ENCODE measurements around the gene ADCY4. TPM values are rescaled to one million over a fixed set of nuclear protein-coding genes. Genes with fewer than 3 reads are reported as not detected.
A peak's percentile ranks its signal among the peaks of the same experiment; 100 is the strongest.

ADCY4 gene
- total and polyA plus RNA-seq, 2 of the 13 experiments (the other 11 are each of a cell fraction or from before 2014, with no cell fraction given) = 0.03 TPM; not detected in 1

DNA sequence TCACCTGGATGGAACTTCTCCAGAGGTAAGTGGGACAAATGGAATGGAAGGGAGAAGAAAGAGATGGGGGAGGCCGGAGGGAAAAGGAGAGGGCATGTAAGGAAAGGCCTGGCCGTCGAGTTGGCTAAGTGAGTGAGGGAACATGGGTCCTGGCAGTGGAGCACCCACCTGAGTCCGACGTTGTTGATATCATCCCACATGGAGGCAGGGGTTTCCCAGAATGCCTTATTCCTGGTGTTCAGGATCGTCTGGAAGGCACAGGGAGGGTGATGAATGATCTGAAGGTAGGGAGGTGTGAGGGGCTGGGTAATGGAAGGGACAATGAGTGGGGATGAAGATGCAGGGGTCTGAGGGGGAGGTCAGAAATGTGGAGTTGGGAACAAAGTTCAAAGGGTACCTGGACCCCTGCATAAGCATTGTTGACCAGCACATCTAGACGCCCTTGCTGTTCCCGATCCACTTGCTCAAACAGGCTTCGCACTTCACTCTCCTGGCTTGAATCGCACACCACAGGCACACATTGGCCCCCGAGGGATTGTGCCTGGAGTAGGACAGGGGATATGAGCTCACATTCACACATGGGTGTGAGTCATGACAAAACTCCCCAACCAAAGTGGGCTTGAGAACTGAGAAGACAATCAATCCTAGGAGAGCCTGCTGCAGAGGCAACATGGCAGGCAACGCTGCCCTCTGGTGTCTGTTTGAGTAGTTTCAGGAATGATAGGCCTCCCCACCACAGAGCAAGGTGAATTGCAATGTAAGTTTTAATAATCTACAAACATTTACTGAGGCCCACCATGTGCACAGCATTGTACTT is 38.3 kb downstream of the ADCY4 start (continued):
- TF ChIP-seq, protein P1, sequence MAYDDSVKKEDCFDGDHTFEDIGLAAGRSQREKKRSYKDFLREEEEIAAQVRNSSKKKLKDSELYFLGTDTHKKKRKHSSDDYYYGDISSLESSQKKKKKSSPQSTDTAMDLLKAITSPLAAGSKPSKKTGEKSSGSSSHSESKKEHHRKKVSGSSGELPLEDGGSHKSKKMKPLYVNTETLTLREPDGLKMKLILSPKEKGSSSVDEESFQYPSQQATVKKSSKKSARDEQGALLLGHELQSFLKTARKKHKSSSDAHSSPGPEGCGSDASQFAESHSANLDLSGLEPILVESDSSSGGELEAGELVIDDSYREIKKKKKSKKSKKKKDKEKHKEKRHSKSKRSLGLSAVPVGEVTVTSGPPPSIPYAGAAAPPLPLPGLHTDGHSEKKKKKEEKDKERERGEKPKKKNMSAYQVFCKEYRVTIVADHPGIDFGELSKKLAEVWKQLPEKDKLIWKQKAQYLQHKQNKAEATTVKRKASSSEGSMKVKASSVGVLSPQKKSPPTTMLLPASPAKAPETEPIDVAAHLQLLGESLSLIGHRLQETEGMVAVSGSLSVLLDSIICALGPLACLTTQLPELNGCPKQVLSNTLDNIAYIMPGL (CRISPR knock-in tag; IDR thresholded peaks at IDR 0.05; ENCODE audit: borderline replicate concordance in 1 of 2, low read depth in 1 of 2) = peak; percentile 68 to 90
- TF ChIP-seq ZNF792 (CRISPR knock-in tag; IDR thresholded peaks at IDR 0.05) (peak; percentile 73; the same call in 1 of the 2 replicates), RXRA (CRISPR knock-in tag; IDR thresholded peaks at IDR 0.05) (peak; percentile 68), AKAP8 (CRISPR knock-in tag; IDR thresholded peaks at IDR 0.05) (no peak; the same call in 1 of the 2 replicates), MEIS2 (CRISPR knock-in tag; IDR thresholded peaks at IDR 0.05) (no peak), EEA1 (CRISPR knock-in tag; IDR thresholded peaks at IDR 0.05; ENCODE audit: borderline replicate concordance) (no peak), ZNF772 (CRISPR knock-in tag; IDR thresholded peaks at IDR 0.05) (no peak), ZNF775 (CRISPR knock-in tag; IDR thresholded peaks at IDR 0.05; ENCODE audit: borderline replicate concordance) (no peak), STAG1 (CRISPR knock-in tag; IDR thresholded peaks at IDR 0.05) (peak; percentile 98), MBNL3 (CRISPR knock-in tag; conservative IDR thresholded peaks at IDR 0.05) (no peak), NR2F6 (IDR thresholded peaks at IDR 0.05) (no peak), NR2F6 (CRISPR knock-in tag; IDR thresholded peaks at IDR 0.05) (no peak), ISX (CRISPR knock-in tag; conservative IDR thresholded peaks at IDR 0.05) (no peak), ATRX (CRISPR knock-in tag; IDR thresholded peaks at IDR 0.05; ENCODE audit: borderline replicate concordance) (0 out of 2 replicates have a peak, but pooled peaks have one; percentile 67)
- TF ChIP-seq, protein P2, sequence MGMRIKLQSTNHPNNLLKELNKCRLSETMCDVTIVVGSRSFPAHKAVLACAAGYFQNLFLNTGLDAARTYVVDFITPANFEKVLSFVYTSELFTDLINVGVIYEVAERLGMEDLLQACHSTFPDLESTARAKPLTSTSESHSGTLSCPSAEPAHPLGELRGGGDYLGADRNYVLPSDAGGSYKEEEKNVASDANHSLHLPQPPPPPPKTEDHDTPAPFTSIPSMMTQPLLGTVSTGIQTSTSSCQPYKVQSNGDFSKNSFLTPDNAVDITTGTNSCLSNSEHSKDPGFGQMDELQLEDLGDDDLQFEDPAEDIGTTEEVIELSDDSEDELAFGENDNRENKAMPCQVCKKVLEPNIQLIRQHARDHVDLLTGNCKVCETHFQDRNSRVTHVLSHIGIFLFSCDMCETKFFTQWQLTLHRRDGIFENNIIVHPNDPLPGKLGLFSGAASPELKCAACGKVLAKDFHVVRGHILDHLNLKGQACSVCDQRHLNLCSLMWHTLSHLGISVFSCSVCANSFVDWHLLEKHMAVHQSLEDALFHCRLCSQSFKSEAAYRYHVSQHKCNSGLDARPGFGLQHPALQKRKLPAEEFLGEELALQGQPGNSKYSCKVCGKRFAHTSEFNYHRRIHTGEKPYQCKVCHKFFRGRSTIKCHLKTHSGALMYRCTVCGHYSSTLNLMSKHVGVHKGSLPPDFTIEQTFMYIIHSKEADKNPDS (CRISPR knock-in tag; IDR thresholded peaks at IDR 0.05) = no peak
- TF ChIP-seq, protein P3, sequence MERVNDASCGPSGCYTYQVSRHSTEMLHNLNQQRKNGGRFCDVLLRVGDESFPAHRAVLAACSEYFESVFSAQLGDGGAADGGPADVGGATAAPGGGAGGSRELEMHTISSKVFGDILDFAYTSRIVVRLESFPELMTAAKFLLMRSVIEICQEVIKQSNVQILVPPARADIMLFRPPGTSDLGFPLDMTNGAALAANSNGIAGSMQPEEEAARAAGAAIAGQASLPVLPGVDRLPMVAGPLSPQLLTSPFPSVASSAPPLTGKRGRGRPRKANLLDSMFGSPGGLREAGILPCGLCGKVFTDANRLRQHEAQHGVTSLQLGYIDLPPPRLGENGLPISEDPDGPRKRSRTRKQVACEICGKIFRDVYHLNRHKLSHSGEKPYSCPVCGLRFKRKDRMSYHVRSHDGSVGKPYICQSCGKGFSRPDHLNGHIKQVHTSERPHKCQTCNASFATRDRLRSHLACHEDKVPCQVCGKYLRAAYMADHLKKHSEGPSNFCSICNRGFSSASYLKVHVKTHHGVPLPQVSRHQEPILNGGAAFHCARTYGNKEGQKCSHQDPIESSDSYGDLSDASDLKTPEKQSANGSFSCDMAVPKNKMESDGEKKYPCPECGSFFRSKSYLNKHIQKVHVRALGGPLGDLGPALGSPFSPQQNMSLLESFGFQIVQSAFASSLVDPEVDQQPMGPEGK (CRISPR knock-in tag; IDR thresholded peaks at IDR 0.05) = no peak
- TF ChIP-seq, protein P4, sequence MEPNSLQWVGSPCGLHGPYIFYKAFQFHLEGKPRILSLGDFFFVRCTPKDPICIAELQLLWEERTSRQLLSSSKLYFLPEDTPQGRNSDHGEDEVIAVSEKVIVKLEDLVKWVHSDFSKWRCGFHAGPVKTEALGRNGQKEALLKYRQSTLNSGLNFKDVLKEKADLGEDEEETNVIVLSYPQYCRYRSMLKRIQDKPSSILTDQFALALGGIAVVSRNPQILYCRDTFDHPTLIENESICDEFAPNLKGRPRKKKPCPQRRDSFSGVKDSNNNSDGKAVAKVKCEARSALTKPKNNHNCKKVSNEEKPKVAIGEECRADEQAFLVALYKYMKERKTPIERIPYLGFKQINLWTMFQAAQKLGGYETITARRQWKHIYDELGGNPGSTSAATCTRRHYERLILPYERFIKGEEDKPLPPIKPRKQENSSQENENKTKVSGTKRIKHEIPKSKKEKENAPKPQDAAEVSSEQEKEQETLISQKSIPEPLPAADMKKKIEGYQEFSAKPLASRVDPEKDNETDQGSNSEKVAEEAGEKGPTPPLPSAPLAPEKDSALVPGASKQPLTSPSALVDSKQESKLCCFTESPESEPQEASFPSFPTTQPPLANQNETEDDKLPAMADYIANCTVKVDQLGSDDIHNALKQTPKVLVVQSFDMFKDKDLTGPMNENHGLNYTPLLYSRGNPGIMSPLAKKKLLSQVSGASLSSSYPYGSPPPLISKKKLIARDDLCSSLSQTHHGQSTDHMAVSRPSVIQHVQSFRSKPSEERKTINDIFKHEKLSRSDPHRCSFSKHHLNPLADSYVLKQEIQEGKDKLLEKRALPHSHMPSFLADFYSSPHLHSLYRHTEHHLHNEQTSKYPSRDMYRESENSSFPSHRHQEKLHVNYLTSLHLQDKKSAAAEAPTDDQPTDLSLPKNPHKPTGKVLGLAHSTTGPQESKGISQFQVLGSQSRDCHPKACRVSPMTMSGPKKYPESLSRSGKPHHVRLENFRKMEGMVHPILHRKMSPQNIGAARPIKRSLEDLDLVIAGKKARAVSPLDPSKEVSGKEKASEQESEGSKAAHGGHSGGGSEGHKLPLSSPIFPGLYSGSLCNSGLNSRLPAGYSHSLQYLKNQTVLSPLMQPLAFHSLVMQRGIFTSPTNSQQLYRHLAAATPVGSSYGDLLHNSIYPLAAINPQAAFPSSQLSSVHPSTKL (CRISPR knock-in tag; IDR thresholded peaks at IDR 0.05) = peak; percentile 55; the same call in 1 of the 2 replicates
- TF ChIP-seq, protein P5, sequence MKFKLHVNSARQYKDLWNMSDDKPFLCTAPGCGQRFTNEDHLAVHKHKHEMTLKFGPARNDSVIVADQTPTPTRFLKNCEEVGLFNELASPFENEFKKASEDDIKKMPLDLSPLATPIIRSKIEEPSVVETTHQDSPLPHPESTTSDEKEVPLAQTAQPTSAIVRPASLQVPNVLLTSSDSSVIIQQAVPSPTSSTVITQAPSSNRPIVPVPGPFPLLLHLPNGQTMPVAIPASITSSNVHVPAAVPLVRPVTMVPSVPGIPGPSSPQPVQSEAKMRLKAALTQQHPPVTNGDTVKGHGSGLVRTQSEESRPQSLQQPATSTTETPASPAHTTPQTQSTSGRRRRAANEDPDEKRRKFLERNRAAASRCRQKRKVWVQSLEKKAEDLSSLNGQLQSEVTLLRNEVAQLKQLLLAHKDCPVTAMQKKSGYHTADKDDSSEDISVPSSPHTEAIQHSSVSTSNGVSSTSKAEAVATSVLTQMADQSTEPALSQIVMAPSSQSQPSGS (CRISPR knock-in tag; IDR thresholded peaks at IDR 0.05) = peak; percentile 68

All from HepG2 (cell line).